Neural progenitor cell (in vitro differentiated cells): ENCODE results near the gene TCF7L2.

Source experiments
- CTCF ChIP-seq: fragments of 200-600 bp; sonication (generic); IDR thresholded peaks from 2 replicates; pipeline ENCODE4 v1.5.1; 2017; ENCODE audit warnings: antibody characterized with exemption, mild to moderate bottlenecking
- EZH2 ChIP-seq: fragments of 200-600 bp; sonication (generic); IDR thresholded peaks from 2 replicates; pipeline ENCODE4 v1.6.1; 2017; ENCODE audit warnings: antibody characterized with exemption, mild to moderate bottlenecking, moderate library complexity

GRCh38 chr10:113038985-113039384, 88.9 kb downstream of the TCF7L2 start:
- TF ChIP-seq CTCF (no peak), EZH2 (no peak)
